Measurements from ENCODE around the gene GUCY2C.

- TF ChIP-seq CTCF (IDR thresholded peaks at IDR 0.05; ENCODE audit: insufficient read depth, low read length, poor library complexity, severe bottlenecking) (no peak), EZH2phosphoT487 (conservative IDR thresholded peaks at IDR 0.05; ENCODE audit: low read length) (no peak)
Observed at GRCh38 chr12:14572401-14572800, 124.0 kb downstream of the GUCY2C start.

Data from SU-DHL-6 (cell line).